Stomach (tissue), 4 donors: ENCODE results near the gene TSPAN32.

Source experiments
- CTCF ChIP-seq, 7 experiments: fragments of 450-650 bp in 4 of 7; fragments of 200-600 bp in 3 of 7; sonication (generic) in 3 of 7; IDR thresholded peaks; one replicate each; pipeline ENCODE4 v1.5.1; 2016 to 2019; ENCODE audit warnings: antibody characterized with exemption in 7 of 7, control low read depth in 2 of 7, mild to moderate bottlenecking in 1 of 7
- POLR2AphosphoS5 ChIP-seq, 3 donors: sonication (generic); formaldehyde crosslinking; IDR thresholded peaks; one replicate each; pipeline ENCODE4 v1.6.1; 2016; ENCODE audit warnings: antibody characterized with exemption in 3 of 3

GRCh38 chr11:2298795-2299761, 2.7 kb upstream of the TSPAN32 start:
- no peak for TF ChIP-seq POLR2AphosphoS5 (IDR thresholded peaks at IDR 0.05)
- peak in 3 of 7 experiments; percentile 18 to 47 (median 41) for TF ChIP-seq CTCF (IDR thresholded peaks at IDR 0.05)
